B cell (primary cell): ENCODE results near the gene FAM177B. TPM values are rescaled to one million over a fixed set of nuclear protein-coding genes. Genes with fewer than 3 reads are reported as not detected.

Experiments
- ATAC-seq: fragments of 200-7000 bp; cut with Tn5 transposase; one replicate; pipeline ENCODE4 v1.10.0; 2021; ENCODE audit warnings: low read depth, mild to moderate bottlenecking, moderate number of reproducible peaks, moderate library complexity
- CTCF ChIA-PET: fragments of 350-600 bp; sonication (Branson Sonifier 250); formaldehyde crosslinking; loops from one replicate; lab custom pipeline; 2021; ENCODE audit warnings: antibody characterized with exemption, inconsistent platforms; lab: Charles Lee
- POLR2A ChIA-PET: fragments of 350-600 bp; sonication (Branson Sonifier 250); formaldehyde crosslinking; loops from one replicate; lab custom pipeline; 2021; ENCODE audit warnings: antibody characterized with exemption; lab: Charles Lee
- DNase-seq: peaks from one replicate; pipeline ENCODE4 v3.0.0; 2013
- H2AFZ ChIP-seq: 2 replicates; pipeline ENCODE4 v1.6.1; 2012; ENCODE audit warnings: mild to moderate bottlenecking, low read depth, low read length; ENCODE audit not compliant: insufficient read depth, poor library complexity, severe bottlenecking
- H3K27ac ChIP-seq, 2 donors: 1 replicate in 1 of 2; 2 replicates in 1 of 2; pipeline ENCODE4 v1.5.1; 2012 to 2013; ENCODE audit warnings: low read length in 2 of 2, mild to moderate bottlenecking in 2 of 2, moderate library complexity in 1 of 2
- H3K27me3 ChIP-seq, 4 experiments: fragments of 200-600 bp in 1 of 4; sonication (generic) in 1 of 4; replicated peaks in 1 of 4; 1 replicate in 2 of 4; 2 replicates in 2 of 4; pipeline versions ENCODE4 v1.6.1 to v1.7.0; 2013 to 2016; ENCODE audit warnings: low read length in 3 of 4, mild to moderate bottlenecking in 2 of 4, mixed read lengths in 1 of 4, moderate library complexity in 1 of 4; ENCODE audit not compliant: insufficient read depth in 4 of 4, control insufficient read depth in 3 of 4; ENCODE audit errors: control extremely low read depth in 1 of 4
- H3K36me3 ChIP-seq, 2 experiments: replicated peaks in 1 of 2; 1 replicate in 1 of 2; 2 replicates in 1 of 2; pipeline versions ENCODE4 v1.6.1 to v1.7.1; 2013; ENCODE audit warnings: low read length in 1 of 2; ENCODE audit not compliant: insufficient read depth in 2 of 2, control insufficient read depth in 1 of 2; ENCODE audit errors: control extremely low read depth in 1 of 2, extremely low read depth in 1 of 2
- H3K4me1 ChIP-seq, 2 donors: fragments of 200-600 bp in 1 of 2; sonication (generic) in 1 of 2; 1 replicate in 1 of 2; 2 replicates in 1 of 2; pipeline versions ENCODE4 v1.5.1 to v1.6.1; 2013 to 2017; ENCODE audit warnings: low read length in 2 of 2; ENCODE audit not compliant: control insufficient read depth in 2 of 2, insufficient read depth in 2 of 2
- H3K4me2 ChIP-seq: replicated peaks from 2 replicates; pipeline ENCODE3; 2012; ENCODE audit warnings: mild to moderate bottlenecking, low read depth, low read length; ENCODE audit not compliant: poor library complexity, severe bottlenecking
- H3K4me3 ChIP-seq, 5 experiments: fragments of 200-600 bp in 1 of 5; sonication (generic) in 1 of 5; 1 replicate in 3 of 5; 2 replicates in 2 of 5; pipeline versions ENCODE4 v1.5.1 to v1.7.0; 2011 to 2016; ENCODE audit warnings: low read length in 4 of 5, mild to moderate bottlenecking in 4 of 5, low read depth in 2 of 5, control low read depth in 1 of 5, moderate library complexity in 1 of 5; ENCODE audit not compliant: insufficient read depth in 1 of 5; ENCODE audit errors: control extremely low read depth in 1 of 5, extremely low read depth in 1 of 5
- H3K79me2 ChIP-seq: fragments of 200-600 bp; sonication (generic); one replicate; pipeline ENCODE4 v1.6.0; 2016; ENCODE audit warnings: low read length; ENCODE audit not compliant: control insufficient read depth, insufficient read depth
- H3K9ac ChIP-seq: fragments of 200-600 bp; sonication (generic); 2 replicates; pipeline ENCODE4 v1.6.1; 2017; ENCODE audit warnings: mild to moderate bottlenecking, low read length, moderate library complexity
- H3K9me3 ChIP-seq, 3 donors: one replicate each; pipeline versions ENCODE4 v1.6.1 to v1.7.1; 2013; ENCODE audit warnings: low read length in 2 of 3; ENCODE audit not compliant: control insufficient read depth in 2 of 3, insufficient read depth in 1 of 3; ENCODE audit errors: control extremely low read depth in 1 of 3
- H4K20me1 ChIP-seq: 2 replicates; pipeline ENCODE4 v1.6.0; 2012; ENCODE audit warnings: mild to moderate bottlenecking, low read length; ENCODE audit not compliant: insufficient read depth, control insufficient read depth, poor library complexity, severe bottlenecking
- H3K27ac Mint-ChIP-seq: one replicate; pipeline ENCODE4 v1.8.0; 2021; ENCODE audit warnings: mixed read lengths
- H3K27me3 Mint-ChIP-seq: one replicate; pipeline ENCODE4 v1.8.0; 2021; ENCODE audit warnings: mixed read lengths
- H3K4me1 Mint-ChIP-seq: one replicate; pipeline ENCODE4 v1.8.0; 2021; ENCODE audit warnings: mixed read lengths
- H3K4me3 Mint-ChIP-seq: one replicate; pipeline ENCODE4 v1.8.0; 2021; ENCODE audit warnings: mixed read lengths
- H3K9me3 Mint-ChIP-seq: one replicate; pipeline ENCODE4 v1.8.0; 2022; ENCODE audit warnings: mixed read lengths; ENCODE audit not compliant: insufficient read depth
- CTCF ChIP-seq: fragments of 200-600 bp; IDR thresholded peaks from one replicate; pipeline ENCODE4 v1.8.0; 2022; ENCODE audit warnings: antibody characterized with exemption, mild to moderate bottlenecking
- EZH2 ChIP-seq: IDR thresholded peaks from 2 replicates; pipeline ENCODE4 v1.6.1; 2012; ENCODE audit warnings: borderline replicate concordance, low read depth, mild to moderate bottlenecking, moderate library complexity, low read length; ENCODE audit not compliant: insufficient read depth, poor library complexity, severe bottlenecking
- WGBS: methylation state at CpG from one replicate; pipeline ENCODE4 v1.1.5; 2013; ENCODE audit warnings: missing lambda C conversion rate; ENCODE audit not compliant: insufficient coverage; 5-methylcytosine and 5-hydroxymethylcytosine counted together
- intact Hi-C: fragments of 100-400 bp; cut with micrococcal nuclease; formaldehyde crosslinking; loops from one replicate; pipeline ENCODE4 v1.10.0; 2022
- polyA plus RNA-seq: library from polyadenylated mRNA; depleted of rRNA; stranded (reverse); fragments of >200 nt; gene quantifications from 2 replicates; pipeline ENCODE4 v1.2.3, GENCODE V29; 2012
- total RNA-seq, 2 donors: library from RNA; stranded (reverse); fragments of 120-200 nt in 1 of 2; gene quantifications; 1 replicate in 1 of 2; 2 replicates in 1 of 2; pipeline versions ENCODE4 v1.2.3 to v1.2.4, GENCODE V29; 2013 to 2022

FAM177B gene
- total and polyA plus RNA-seq, 2 donors (not counting 1 experiment from before 2014, with no cell fraction given) = 12.8 to 19.9 TPM

GRCh38 chr1:222792744-222793143, 55.7 kb downstream of the FAM177B start:
- Mint-ChIP-seq H3K4me3 (no peak overlapping the region), H3K4me1 (peaks cover 40% of the 10 kb centered on the region), H3K9me3 (peaks cover 10% of the 10 kb centered on the region), H3K27ac (peak overlapping the region; percentile 47), H3K27me3 (no peaks in the 10 kb centered on the region)
- Histone ChIP-seq H3K4me2 (no peak overlapping the region), H4K20me1 (no peaks in the 10 kb centered on the region), H3K36me3 (no peaks in the 10 kb centered on the region), H3K4me1 (peaks cover 16 to 21% of the 10 kb centered on the region in 2 donors), H3K4me3 (no peak overlapping the region), H3K9ac (no peak overlapping the region), H3K27me3 (no peaks in the 10 kb centered on the region), H3K79me2 (no peaks in the 10 kb centered on the region), H3K9me3 (peaks cover 0 to 23% (median 15%) of the 10 kb centered on the region in 3 donors), H2AFZ (no peak overlapping the region), H3K27ac (no peak overlapping the region)
- peak; percentile 54 for ATAC-seq
- ChIA-PET POLR2A (no interaction called here), CTCF (interaction anchor here (0.8 to 9.5 kb wide), 18 partner anchors 10 to 338 kb away, joined by 3 to 120 read pairs (median 4); partner anchors contain the start of gene FAM177B)
- DNase-seq = peak; percentile 54
- intact Hi-C loops = loop anchor here (1.0 to 5.0 kb wide), 6 partner anchors 35 to 906 kb away; no protein-coding TSS in a partner anchor
- no CpG with 5 or more reads among the region's 2 CpGs for WGBS
- TF ChIP-seq EZH2 (no peak), CTCF (peak; percentile 69)

DNA sequence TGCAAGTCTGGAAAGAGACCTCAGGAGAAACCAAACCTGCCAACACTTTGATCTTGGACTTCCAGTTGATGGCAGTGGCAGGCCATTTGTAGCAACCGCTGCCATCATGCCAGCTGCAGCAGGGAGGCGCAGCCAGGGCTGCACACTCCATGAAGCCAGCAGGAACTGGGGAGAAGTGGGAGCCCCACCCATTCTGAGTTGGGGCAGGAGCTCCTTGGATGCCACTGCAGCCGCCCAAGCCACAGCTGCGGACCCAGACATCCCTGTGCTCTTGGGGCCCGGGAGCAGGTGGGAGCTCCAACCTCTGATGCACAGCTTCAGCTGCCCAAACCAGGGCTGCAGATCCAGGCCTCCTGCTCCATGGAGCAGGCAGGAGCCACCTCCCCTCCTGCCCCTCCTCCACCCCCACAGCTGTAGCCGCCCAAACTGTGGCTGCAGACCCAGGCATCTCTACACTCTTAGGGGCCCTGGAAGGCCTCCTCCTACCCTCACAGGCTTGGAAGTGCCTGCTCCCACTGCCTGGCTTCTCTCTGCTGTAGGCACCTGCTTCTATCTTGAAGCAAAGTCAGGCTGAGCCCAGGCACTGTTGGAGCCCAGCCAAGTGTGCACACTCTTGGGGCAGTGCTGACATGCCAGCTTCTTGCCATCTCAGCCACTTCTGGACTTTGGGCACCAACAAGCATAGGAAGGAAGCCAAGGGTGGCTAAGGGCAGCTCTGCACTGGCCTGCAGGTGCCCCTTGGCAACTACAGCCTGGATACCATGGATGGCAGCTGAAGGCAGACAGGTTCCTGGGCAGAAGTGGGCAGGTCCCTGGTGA, 57.9 kb downstream of the FAM177B start:
- no peak for ATAC-seq

More for the DNA sequence above, 57.9 kb downstream of the FAM177B start:
- ChIA-PET POLR2A (no interaction called here), CTCF (interaction anchor here (0.8 to 9.5 kb wide), 11 partner anchors 22 to 955 kb away, joined by 3 to 120 read pairs (median 4); partner anchors contain the start of gene FAM177B)
- peaks cover 0 to 15% (median 7%) of the 10 kb centered on the region in 3 donors for H3K9me3 ChIP-seq
- H3K27me3 Mint-ChIP-seq = no peaks in the 10 kb centered on the region
- intact Hi-C loops = loop anchor here (5.0 kb wide), 1 partner anchor 32 kb away; no protein-coding TSS in a partner anchor
- peaks cover 17 to 25% of the 10 kb centered on the region in 2 donors for H3K4me1 ChIP-seq
- H4K20me1 ChIP-seq = no peaks in the 10 kb centered on the region
- no peak overlapping the region for H2AFZ ChIP-seq
- no peak overlapping the region for H3K4me3 ChIP-seq
- H3K9ac ChIP-seq = no peak overlapping the region
- TF ChIP-seq CTCF = no peak
- TF ChIP-seq EZH2 = no peak
- 80% methylated on average over 6 of the region's 6 CpGs for WGBS
- H3K4me2 ChIP-seq = no peak overlapping the region
- H3K4me3 Mint-ChIP-seq = no peak overlapping the region
- H3K27ac ChIP-seq = no peak overlapping the region
- H3K79me2 ChIP-seq = no peaks in the 10 kb centered on the region
- peaks cover 35% of the 10 kb centered on the region for H3K4me1 Mint-ChIP-seq
- H3K9me3 Mint-ChIP-seq = peaks cover 6% of the 10 kb centered on the region
- H3K27me3 ChIP-seq = no peaks in the 10 kb centered on the region
- no peak overlapping the region for H3K27ac Mint-ChIP-seq
- no peaks in the 10 kb centered on the region for H3K36me3 ChIP-seq
- no peak for DNase-seq
